Measurements from ENCODE around the gene CHRNB4. TPM values are rescaled to one million over a fixed set of nuclear protein-coding genes. Genes with fewer than 3 reads are reported as not detected.
"Not testable (repeated sequence)": the region's sequence is repeated elsewhere in the genome, so short reads cannot be mapped to it uniquely, and the experiment has no call there.

CHRNB4 gene
- total and polyA plus RNA-seq, 2 of the 8 experiments (the other 6 are each of a cell fraction or from before 2014, with no cell fraction given) = 2.4 to 4.5 TPM

GRCh38 chr15:78614021-78614420 is 27.0 kb downstream of the CHRNB4 start (continued):
- TF ChIP-seq PHF8 (conservative IDR thresholded peaks at IDR 0.05; ENCODE audit: low read depth, low read length) = no peak
- no peak for TF ChIP-seq CHD1 (IDR thresholded peaks at IDR 0.05; ENCODE audit: low read depth, low read length)
- TF ChIP-seq KDM5A (IDR thresholded peaks at IDR 0.05; ENCODE audit: low read length) = no peak
- TF ChIP-seq CBX8 (IDR thresholded peaks at IDR 0.05; ENCODE audit: borderline replicate concordance, low read depth, low read length) = no peak

GRCh38 chr15:78609551-78609950 is 31.5 kb downstream of the CHRNB4 start:
- H2BK5ac ChIP-seq (ENCODE audit: low read depth, low read length) = not testable (repeated sequence)

More at GRCh38 chr15:78609551-78609950, 31.5 kb downstream of the CHRNB4 start:
- H3K79me2 ChIP-seq (ENCODE audit: control insufficient read depth in 1 of 2, insufficient read depth in 2 of 2, low read length in 2 of 2); H3K4ac ChIP-seq (replicated peaks; ENCODE audit: insufficient read length, low read depth, low read length); H2BK20ac ChIP-seq (ENCODE audit: low read length); H3K23ac ChIP-seq (ENCODE audit: insufficient read length); H3K4me1 ChIP-seq (replicated peaks in 1 of 4; ENCODE audit: control insufficient read depth in 3 of 4, insufficient read depth in 4 of 4, low read length in 3 of 4); H2BK15ac ChIP-seq (ENCODE audit: low read length); POLR2A ChIA-PET (ENCODE audit: partially characterized antibody); H4K5ac ChIP-seq (ENCODE audit: insufficient read length, low read depth, low read length); H2BK12ac ChIP-seq (ENCODE audit: low read depth, low read length); H4K91ac ChIP-seq (replicated peaks; ENCODE audit: insufficient read length, low read length); H3K23me2 ChIP-seq (ENCODE audit: low read depth, low read length); CTCF ChIA-PET (ENCODE audit: partially characterized antibody); H2BK120ac ChIP-seq (replicated peaks; ENCODE audit: low read depth, low read length); H3K9ac ChIP-seq (replicated peaks in 1 of 4; ENCODE audit: extremely low read depth in 1 of 4, low read depth in 3 of 4, low read length in 3 of 4); H3K27ac ChIP-seq (ENCODE audit: low read depth, low read length); H4K8ac ChIP-seq (ENCODE audit: extremely low read depth, insufficient read depth, low read length); H3K36me3 ChIP-seq (ENCODE audit: control insufficient read depth in 2 of 4, insufficient read depth in 4 of 4, low read length in 3 of 4); H3K56ac ChIP-seq (replicated peaks; ENCODE audit: insufficient read length, low read depth, low read length); H2AFZ ChIP-seq (ENCODE audit: low read length); H3K4me3 ChIP-seq (ENCODE audit: extremely low read depth in 1 of 4, insufficient read depth in 2 of 4, low read depth in 3 of 4, low read length in 4 of 4); H3K79me1 ChIP-seq (ENCODE audit: low read depth, low read length); H3K14ac ChIP-seq (ENCODE audit: insufficient read length); DNase-seq (ENCODE audit: low read depth in 1 of 2, low spot score in 2 of 2); H2AK5ac ChIP-seq (ENCODE audit: low read depth, low read length); H3K18ac ChIP-seq (ENCODE audit: extremely low read depth, low read length); H4K20me1 ChIP-seq (replicated peaks in 1 of 2; ENCODE audit: control insufficient read depth in 1 of 2, insufficient read depth in 2 of 2, low read length in 2 of 2); H3K4me2 ChIP-seq (ENCODE audit: insufficient read depth in 1 of 2, low read depth in 2 of 2, low read length in 2 of 2); FAIRE-seq; H3K27me3 ChIP-seq (replicated peaks in 1 of 4; ENCODE audit: control insufficient read depth in 3 of 4, extremely low read depth in 1 of 4, insufficient read depth in 3 of 4, low read length in 3 of 4): not testable (repeated sequence)
- peaks cover 4 to 12% of the 10 kb centered on the region in 2 experiments; a peak in 1 of 4 replicates for H3K9me3 ChIP-seq (ENCODE audit: insufficient read depth in 2 of 2, low read depth in 1 of 2, low read length in 1 of 2)
- WGBS, 2 experiments (ENCODE audit: extremely low coverage in 1 of 2, insufficient coverage in 1 of 2, insufficient read length in 1 of 2, insufficient replicate concordance in 2 of 2, low coverage in 1 of 2, low lambda C conversion rate in 2 of 2, missing lambda C conversion rate in 1 of 2) = 84% methylated on average over 3 of the region's 3 CpGs; no CpG with 5 or more reads in 1 of the 2 experiments
